Endothelial cell (in vitro differentiated cells): ENCODE measurements around the gene DNAI1. TPM values are rescaled to one million over a fixed set of nuclear protein-coding genes. Genes with fewer than 3 reads are reported as not detected.
A peak's percentile ranks its signal among the peaks of the same experiment; 100 is the strongest.

Experiments
- DNase-seq: peaks from one replicate; pipeline ENCODE4 v3.0.0; 2021; ENCODE audit warnings: low spot score
- H3K27ac Mint-ChIP-seq: one replicate; pipeline ENCODE4 v1.8.0; 2021; ENCODE audit warnings: mixed read lengths, inconsistent platforms; ENCODE audit not compliant: unreplicated experiment
- H3K27me3 Mint-ChIP-seq: one replicate; pipeline ENCODE4 v1.8.0; 2021; ENCODE audit warnings: mild to moderate bottlenecking, moderate library complexity, mixed read lengths, inconsistent platforms; ENCODE audit not compliant: unreplicated experiment
- H3K36me3 Mint-ChIP-seq: one replicate; pipeline ENCODE4 v1.8.0; 2021; ENCODE audit warnings: mild to moderate bottlenecking, low read depth, mixed read lengths, inconsistent platforms; ENCODE audit not compliant: unreplicated experiment
- H3K4me1 Mint-ChIP-seq: one replicate; pipeline ENCODE4 v1.8.0; 2021; ENCODE audit warnings: mild to moderate bottlenecking, mixed read lengths, inconsistent platforms; ENCODE audit not compliant: unreplicated experiment
- H3K4me3 Mint-ChIP-seq: one replicate; pipeline ENCODE4 v1.8.0; 2021; ENCODE audit warnings: mild to moderate bottlenecking, mixed read lengths, inconsistent platforms; ENCODE audit not compliant: unreplicated experiment
- H3K9me3 Mint-ChIP-seq: one replicate; pipeline ENCODE4 v1.8.0; 2021; ENCODE audit warnings: mixed read lengths, inconsistent platforms; ENCODE audit not compliant: unreplicated experiment
- CTCF ChIP-seq: fragments of 200-600 bp; sonication (generic); IDR thresholded peaks from one replicate; pipeline ENCODE4 v1.5.0; 2021; ENCODE audit warnings: antibody characterized with exemption; ENCODE audit not compliant: unreplicated experiment
- total RNA-seq: library from RNA; stranded (reverse); fragmentation: NEBNext Ultra II Directional; extraction: Animal tissue kit (Norgen Biotek cat#: 25700); gene quantifications from one replicate; pipeline ENCODE4 v1.2.1, GENCODE V29; 2021; ENCODE audit not compliant: unreplicated experiment

Gene DNAI1
- total RNA-seq, 1 donor from 2014 or later = 0.74 TPM

DNA sequence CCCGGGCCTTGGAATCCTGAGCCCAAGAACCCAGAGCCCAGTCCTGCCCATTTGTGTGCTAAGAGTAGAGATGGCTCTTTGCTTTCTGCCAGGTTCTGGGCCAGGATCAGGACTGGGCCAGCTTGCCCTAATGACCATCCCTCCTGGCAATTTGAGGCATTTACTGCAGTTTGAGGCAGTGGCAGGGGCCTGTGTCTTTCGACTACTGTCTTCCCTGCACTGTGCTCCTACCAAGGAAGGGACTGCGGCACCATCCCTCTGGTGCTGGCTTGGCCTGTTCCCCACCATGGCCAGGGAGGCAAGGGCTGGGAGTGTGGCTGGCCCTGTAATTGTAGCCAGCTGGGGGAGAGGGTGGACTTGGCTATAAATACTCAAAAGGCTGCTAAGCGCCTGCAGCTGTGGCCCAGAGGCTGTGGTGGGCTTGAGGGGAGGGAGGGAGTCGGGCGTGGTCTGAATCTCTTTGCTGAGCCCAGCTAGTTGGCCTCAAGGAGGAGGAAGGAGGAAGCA is 59.6 kb downstream of the DNAI1 start:
- TF ChIP-seq CTCF = no peak
- no peak overlapping the region for H3K27ac Mint-ChIP-seq
- H3K36me3 Mint-ChIP-seq = peaks cover 4% of the 10 kb centered on the region
- H3K9me3 Mint-ChIP-seq = no peaks in the 10 kb centered on the region
- peaks cover 4% of the 10 kb centered on the region for H3K4me1 Mint-ChIP-seq
- peaks cover 10% of the 10 kb centered on the region for H3K27me3 Mint-ChIP-seq
- no peak for DNase-seq
- H3K4me3 Mint-ChIP-seq = no peak overlapping the region

DNA sequence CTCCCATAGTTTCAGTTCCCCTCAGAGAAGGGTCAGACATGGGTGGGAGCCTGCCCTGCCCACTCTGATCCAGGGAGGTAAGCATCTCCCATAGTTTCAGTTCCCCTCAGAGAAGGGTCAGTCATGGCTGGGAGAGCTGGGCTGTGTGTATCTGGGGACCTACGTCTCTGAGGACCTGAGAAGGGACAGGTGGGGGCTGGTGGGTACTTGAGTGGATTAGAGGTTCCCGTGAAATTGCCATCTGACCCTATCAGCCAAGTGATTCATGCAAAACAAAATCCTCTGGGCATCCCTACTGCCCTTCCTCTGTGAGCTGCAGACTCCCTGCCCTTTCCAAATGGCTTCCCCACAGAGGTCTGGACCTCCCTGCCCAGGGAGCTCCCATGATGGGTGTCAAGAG is 60.3 kb downstream of the DNAI1 start:
- Mint-ChIP-seq H3K27me3 (peaks cover 10% of the 10 kb centered on the region), H3K4me1 (peaks cover 8% of the 10 kb centered on the region), H3K9me3 (no peaks in the 10 kb centered on the region), H3K4me3 (no peak overlapping the region), H3K27ac (no peak overlapping the region), H3K36me3 (peaks cover 4% of the 10 kb centered on the region)
- no peak for TF ChIP-seq CTCF
- no peak for DNase-seq

- no peak overlapping the region for H3K27ac Mint-ChIP-seq
- H3K4me1 Mint-ChIP-seq = peaks cover 9% of the 10 kb centered on the region
Measured at GRCh38 chr9:34519321-34520020, 60.9 kb downstream of the DNAI1 start.

GRCh38 chr9:34520096-34520495 is 61.5 kb downstream of the DNAI1 start:
- peaks cover 9% of the 10 kb centered on the region for H3K4me1 Mint-ChIP-seq
- peaks cover 9% of the 10 kb centered on the region for H3K27me3 Mint-ChIP-seq
- peaks cover 4% of the 10 kb centered on the region for H3K36me3 Mint-ChIP-seq

More at GRCh38 chr9:34519321-34520020, 60.9 kb downstream of the DNAI1 start:
- Mint-ChIP-seq H3K4me3 (peak overlapping the region; percentile 19), H3K9me3 (no peaks in the 10 kb centered on the region), H3K27me3 (peaks cover 10% of the 10 kb centered on the region), H3K36me3 (peaks cover 4% of the 10 kb centered on the region)
- DNase-seq = no peak
- no peak for TF ChIP-seq CTCF

More at GRCh38 chr9:34520096-34520495, 61.5 kb downstream of the DNAI1 start:
- DNase-seq = no peak
- H3K4me3 Mint-ChIP-seq = no peak overlapping the region
- no peaks in the 10 kb centered on the region for H3K9me3 Mint-ChIP-seq
- TF ChIP-seq CTCF = no peak
- H3K27ac Mint-ChIP-seq = no peak overlapping the region
